Endothelial cell of umbilical vein (primary cell): Measurements from ENCODE around the gene MICA. TPM values are rescaled to one million over a fixed set of nuclear protein-coding genes. Genes with fewer than 3 reads are reported as not detected.
"Not testable (repeated sequence)": the region's sequence is repeated elsewhere in the genome, so short reads cannot be mapped to it uniquely, and the experiment has no call there.

ENCODE experiments used
- BruUV-seq: library from RNA; stranded (reverse); fragments of 400-500 nt; replicated peaks from 2 replicates; lab custom pipeline; 2021; lab: Mats Ljungman, UMichigan
- CTCF ChIA-PET: fragments of 300-600, 350-600 bp; sonication (Branson Sonifier 250); formaldehyde crosslinking; loops from one replicate; lab custom pipeline; 2021; ENCODE audit warnings: antibody characterized with exemption, inconsistent platforms; lab: Charles Lee
- POLR2A ChIA-PET: fragments of 300-600, 350-600 bp; sonication (Branson Sonifier 250); formaldehyde crosslinking; loops from one replicate; lab custom pipeline; 2021; ENCODE audit warnings: antibody characterized with exemption, inconsistent platforms; lab: Charles Lee
- DNase-seq: peaks from one replicate; pipeline ENCODE4 v3.0.0-alpha.2; 2011; ENCODE audit warnings: low read depth, low spot score
- FAIRE-seq: peaks from 2 replicates; lab custom pipeline; 2011; peaks lifted over from hg19 to GRCh38; lab: Jason Lieb, UNC
- H2AFZ ChIP-seq: 2 replicates; pipeline ENCODE4 v1.6.0; 2012; ENCODE audit warnings: low read depth, low read length, control low read depth, inconsistent platforms
- H3K27ac ChIP-seq: 2 replicates; pipeline ENCODE4 v1.5.1; 2011; ENCODE audit warnings: low read depth, mild to moderate bottlenecking, control low read depth, low read length, moderate library complexity; ENCODE audit not compliant: insufficient read depth
- H3K27me3 ChIP-seq, 2 experiments: 2 replicates each; pipeline versions ENCODE4 v1.6.0 to v1.6.1; 2011; ENCODE audit warnings: low read length in 2 of 2, mixed read lengths in 1 of 2; ENCODE audit not compliant: control insufficient read depth in 2 of 2, insufficient read depth in 2 of 2
- H3K36me3 ChIP-seq, 2 experiments: 2 replicates in 1 of 2; 3 replicates in 1 of 2; pipeline ENCODE4 v1.5.1; 2011; ENCODE audit warnings: low read length in 2 of 2, mild to moderate bottlenecking in 1 of 2, moderate library complexity in 1 of 2; ENCODE audit not compliant: control insufficient read depth in 2 of 2, insufficient read depth in 2 of 2; ENCODE audit errors: extremely low read depth in 1 of 2
- H3K4me1 ChIP-seq: 3 replicates; pipeline ENCODE4 v1.5.1; 2011; ENCODE audit warnings: mild to moderate bottlenecking, low read length; ENCODE audit not compliant: control insufficient read depth, insufficient read depth; ENCODE audit errors: extremely low read depth
- H3K4me2 ChIP-seq: 2 replicates; pipeline ENCODE4 v1.6.1; 2011; ENCODE audit warnings: low read length, control low read depth, mixed read lengths; ENCODE audit not compliant: insufficient read depth
- H3K4me3 ChIP-seq, 3 experiments: fragments of 200-600 bp in 1 of 3; sonication (generic), shearing (Covaris generic) in 1 of 3; replicated peaks in 1 of 3; 2 replicates each; pipeline ENCODE4 v1.5.1; 2011 to 2016; ENCODE audit warnings: control low read depth in 3 of 3, low read length in 3 of 3, mild to moderate bottlenecking in 2 of 3, inconsistent platforms in 1 of 3, low read depth in 1 of 3, moderate library complexity in 1 of 3; ENCODE audit not compliant: insufficient read depth in 1 of 3
- H3K79me2 ChIP-seq: 2 replicates; pipeline ENCODE4 v1.6.0; 2012; ENCODE audit warnings: low read length, inconsistent platforms; ENCODE audit not compliant: control insufficient read depth, insufficient read depth
- H3K9ac ChIP-seq: replicated peaks from 2 replicates; pipeline ENCODE3; 2011; ENCODE audit warnings: low read length, control low read depth; ENCODE audit not compliant: insufficient read depth; ENCODE audit errors: extremely low read depth
- H3K9me1 ChIP-seq: replicated peaks from 3 replicates; pipeline ENCODE4 v1.6.0; 2011; ENCODE audit warnings: mild to moderate bottlenecking, low read length; ENCODE audit not compliant: control insufficient read depth, insufficient read depth; ENCODE audit errors: extremely low read depth
- H3K9me3 ChIP-seq: replicated peaks from 2 replicates; pipeline ENCODE4 v1.5.1; 2012; ENCODE audit warnings: low read length, inconsistent platforms; ENCODE audit not compliant: control insufficient read depth, insufficient read depth
- H4K20me1 ChIP-seq: replicated peaks from 2 replicates; pipeline ENCODE3; 2011; ENCODE audit warnings: mild to moderate bottlenecking, low read length; ENCODE audit not compliant: control insufficient read depth, insufficient read depth; ENCODE audit errors: extremely low read depth
- CTCF ChIP-seq, 2 donors: IDR thresholded peaks; 1 replicate in 1 of 2; 2 replicates in 1 of 2; pipeline ENCODE4 v1.5.1; 2011; ENCODE audit warnings: low read length in 2 of 2, mild to moderate bottlenecking in 2 of 2, moderate library complexity in 2 of 2, control low read depth in 1 of 2, inconsistent platforms in 1 of 2, low read depth in 1 of 2; ENCODE audit not compliant: insufficient read depth in 1 of 2; ENCODE audit errors: extremely low read depth in 1 of 2
- EZH2 ChIP-seq: IDR thresholded peaks from 2 replicates; pipeline ENCODE4 v1.6.1; 2012; ENCODE audit warnings: borderline replicate concordance, low read depth, mild to moderate bottlenecking, moderate library complexity, low read length, inconsistent platforms; ENCODE audit not compliant: severe bottlenecking
- FOS ChIP-seq: IDR thresholded peaks from 2 replicates; pipeline ENCODE4 v1.6.1; 2011; ENCODE audit warnings: mild to moderate bottlenecking, low read length, moderate library complexity, borderline replicate concordance; ENCODE audit not compliant: insufficient read depth
- GATA2 ChIP-seq: IDR thresholded peaks from 2 replicates; pipeline ENCODE4 v1.7.0; 2011; ENCODE audit warnings: low read depth, mild to moderate bottlenecking, moderate library complexity, mixed read lengths, low read length; ENCODE audit not compliant: insufficient read length, insufficient read depth
- JUN ChIP-seq: IDR thresholded peaks from 2 replicates; pipeline ENCODE4 v1.6.1; 2011; ENCODE audit warnings: borderline replicate concordance, low read depth; ENCODE audit not compliant: insufficient read length, insufficient read depth
- MAX ChIP-seq: IDR thresholded peaks from 2 replicates; pipeline ENCODE4 v1.6.1; 2011; ENCODE audit not compliant: insufficient read depth, insufficient read length
- MYC ChIP-seq: IDR thresholded peaks from one replicate; pipeline ENCODE4 v1.6.1; 2011; ENCODE audit warnings: mild to moderate bottlenecking, low read depth, low read length
- POLR2A ChIP-seq: IDR thresholded peaks from 2 replicates; pipeline ENCODE4 v1.6.1; 2012; ENCODE audit warnings: low read depth, mild to moderate bottlenecking, control low read depth, low read length
- POLR2AphosphoS5 ChIP-seq: IDR thresholded peaks from 2 replicates; pipeline ENCODE4 v1.6.1; 2012; ENCODE audit warnings: low read depth, mild to moderate bottlenecking, control low read depth, low read length, moderate library complexity; ENCODE audit not compliant: insufficient read depth
- dilution Hi-C: fragments of 300-500 bp; cut with MboI; formaldehyde crosslinking; loops from one replicate; pipeline ENCODE4 v1.15.0; 2019; ENCODE audit warnings: low sequenced_read_pairs; ENCODE audit not compliant: extremely low pct_ligation_motif_present
- intact Hi-C: fragments of 100-400 bp; cut with micrococcal nuclease; formaldehyde crosslinking; loops from one replicate; pipeline ENCODE4 v1.10.0; 2022
- polyA plus RNA-seq, 4 experiments: library from polyadenylated mRNA; depleted of rRNA in 3 of 4; stranded (reverse) in 3 of 4; unstranded in 1 of 4; fragments of >200 nt; gene quantifications; 2 replicates each; pipeline versions ENCODE4 v1.2.1 to v1.2.3, GENCODE V29; 2011 to 2012; ENCODE audit warnings: missing spikeins in 1 of 4
- total RNA-seq: library from RNA; stranded (reverse); gene quantifications from 2 replicates; pipeline ENCODE4 v1.2.3, GENCODE V29; 2021

MICA gene
- total and polyA plus RNA-seq, 2 donors (not counting 3 experiments of a cell fraction or from before 2014, with no cell fraction given) = 42.5 to 99.3 TPM

DNA sequence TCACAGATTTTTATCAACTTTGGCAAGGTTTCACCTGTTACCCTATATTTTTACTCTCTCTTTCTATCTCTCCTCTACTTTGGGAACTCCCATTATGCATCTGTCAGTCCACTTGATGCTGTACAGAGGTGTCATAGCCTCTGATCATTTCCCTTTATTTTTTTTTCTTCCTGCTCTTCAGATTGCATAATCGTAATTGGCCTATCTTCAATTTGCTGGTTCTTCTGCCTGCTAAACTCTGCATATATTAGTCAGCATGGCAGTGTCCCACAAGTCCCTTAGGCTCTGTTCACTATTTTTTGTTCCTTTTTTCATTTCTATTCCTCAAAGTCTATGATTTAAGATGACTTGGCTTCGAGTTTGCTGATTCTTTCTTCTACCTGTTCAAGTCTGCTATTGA is 49.9 kb downstream of the MICA start:
- CTCF ChIA-PET = interaction anchor here (2.3 kb wide), 1 partner anchor 11 kb away, joined by 12 read pairs; no protein-coding TSS in a partner anchor
- H4K20me1 ChIP-seq = no peaks in the 10 kb centered on the region
- no peaks in the 10 kb centered on the region for H3K9me1 ChIP-seq
- no peaks in the 10 kb centered on the region for H3K4me1 ChIP-seq
- POLR2A ChIA-PET = no interaction called here
- H3K79me2 ChIP-seq = no peaks in the 10 kb centered on the region
- no peak for FAIRE-seq
- intact Hi-C loops = no loop called here
- no peak overlapping the region for H3K4me3 ChIP-seq
- no peak overlapping the region for H2AFZ ChIP-seq
- no TSS peak for BruUV-seq
- H3K9me3 ChIP-seq = no peaks in the 10 kb centered on the region
- no peaks in the 10 kb centered on the region for H3K36me3 ChIP-seq
- H3K27me3 ChIP-seq = peaks cover 17 to 43% of the 10 kb centered on the region in 2 experiments
- no peak for TF ChIP-seq MYC
- TF ChIP-seq GATA2 = no peak
- TF ChIP-seq FOS = no peak
- no peak for TF ChIP-seq POLR2A
- TF ChIP-seq MAX = no peak
- no peak for TF ChIP-seq JUN
- no peak for TF ChIP-seq POLR2AphosphoS5
- no peak for TF ChIP-seq EZH2
- TF ChIP-seq CTCF (IDR thresholded peaks at IDR 0.05; ENCODE audit: extremely low read depth in 1 of 2, insufficient read depth in 1 of 2, low read depth in 1 of 2, low read length in 2 of 2) = no peak
- no peak overlapping the region for H3K4me2 ChIP-seq
- dilution Hi-C loops = no loop called here
- H3K27ac ChIP-seq = no peak overlapping the region
- no peak overlapping the region for H3K9ac ChIP-seq
- DNase-seq = no peak

GRCh38 chr6:31459864-31460263 is 56.5 kb downstream of the MICA start:
- CTCF ChIA-PET, H3K79me2 ChIP-seq, H3K4me1 ChIP-seq, POLR2A ChIA-PET, H3K4me3 ChIP-seq, FAIRE-seq, BruUV-seq, H3K9ac ChIP-seq, H3K4me2 ChIP-seq, H3K27ac ChIP-seq, H3K36me3 ChIP-seq, H4K20me1 ChIP-seq, intact Hi-C loops, H2AFZ ChIP-seq, dilution Hi-C loops, DNase-seq, H3K9me1 ChIP-seq, H3K9me3 ChIP-seq: not testable (repeated sequence)
- peaks cover 13 to 18% of the 10 kb centered on the region in 2 experiments for H3K27me3 ChIP-seq
